Effector CD4-positive, alpha-beta T cell (primary cell): ENCODE measurements around the gene CCDC51.

Experiments
- DNase-seq: peaks from one replicate; pipeline ENCODE4 v3.0.0-alpha.2; 2020

Gene CCDC51

GRCh38 chr3:48432411-48433371 is 7.2 kb downstream of the CCDC51 start:
- DNase-seq, result no peak

- DNase-seq, result no peak
These were observed 8.5 kb downstream of the CCDC51 start for GRCh38 chr3:48431224-48432029.

GRCh38 chr3:48430708-48431101 is 9.2 kb downstream of the CCDC51 start:
- no peak for DNase-seq

GRCh38 chr3:48429960-48430707 is 9.8 kb downstream of the CCDC51 start, which contains the start of gene PLXNB1:
TSS of gene PLXNB1 (minus strand) at chr3:48430086. CDS start at chr3:48424611, 5,475 bp downstream.
- no peak for DNase-seq

- DNase-seq, result peak; percentile 62
These were observed 10.5 kb downstream of the CCDC51 start for GRCh38 chr3:48429317-48429959.

- no peak for DNase-seq
These were observed 11.2 kb downstream of the CCDC51 start for GRCh38 chr3:48428572-48429316.

GRCh38 chr3:48428088-48428571 is 11.8 kb downstream of the CCDC51 start:
- no peak for DNase-seq

- DNase-seq, result no peak
These were observed 12.3 kb downstream of the CCDC51 start for GRCh38 chr3:48427630-48427962.

GRCh38 chr3:48426944-48427629 is 12.8 kb downstream of the CCDC51 start:
- no peak for DNase-seq

GRCh38 chr3:48426401-48426909 is 13.5 kb downstream of the CCDC51 start:
- DNase-seq, result no peak

- no peak for DNase-seq
These were observed 14.6 kb downstream of the CCDC51 start for GRCh38 chr3:48425281-48425812.

GRCh38 chr3:48423883-48424695 is 15.8 kb downstream of the CCDC51 start:
- no peak for DNase-seq

GRCh38 chr3:48423241-48423882 is 16.6 kb downstream of the CCDC51 start:
- no peak for DNase-seq

GRCh38 chr3:48422681-48423080 is 17.2 kb downstream of the CCDC51 start:
- DNase-seq, result no peak

GRCh38 chr3:48422272-48422671 is 17.6 kb downstream of the CCDC51 start:
- no peak for DNase-seq

GRCh38 chr3:48420561-48420960 is 19.4 kb downstream of the CCDC51 start:
- no peak for DNase-seq

GRCh38 chr3:48419597-48419996 is 20.3 kb downstream of the CCDC51 start:
- DNase-seq, result no peak

GRCh38 chr3:48419149-48419548 is 20.8 kb downstream of the CCDC51 start:
- DNase-seq, result no peak

- DNase-seq, result no peak
These were observed 21.3 kb downstream of the CCDC51 start for GRCh38 chr3:48418651-48419050.
